ENCODE results near the gene ECI2.

GRCh38 chr6:4103929-4104328, 31.4 kb downstream of the ECI2 start:
- TF ChIP-seq CTCF (IDR thresholded peaks at IDR 0.05; ENCODE audit: poor library complexity) (no peak), EZH2 (IDR thresholded peaks at IDR 0.05; ENCODE audit: borderline replicate concordance) (no peak), EZH2phosphoT487 (IDR thresholded peaks at IDR 0.05; ENCODE audit: low read depth, severe bottlenecking, unreplicated experiment) (no peak)

All from hepatocyte (in vitro differentiated cells).